ENCODE measurements around the gene ACTN1.

Gene ACTN1

GRCh38 chr14:68969278-68970033 is 9.6 kb downstream of the ACTN1 start:
- no peak for DNase-seq (ENCODE audit: low spot score)

GRCh38 chr14:68968721-68969120 is 10.4 kb downstream of the ACTN1 start:
- DNase-seq (ENCODE audit: low spot score): no peak

GRCh38 chr14:68968051-68968450 is 11.1 kb downstream of the ACTN1 start:
- no peak for DNase-seq (ENCODE audit: low spot score)

GRCh38 chr14:68967459-68967940 is 11.6 kb downstream of the ACTN1 start:
- no peak for DNase-seq (ENCODE audit: low spot score)

DNA sequence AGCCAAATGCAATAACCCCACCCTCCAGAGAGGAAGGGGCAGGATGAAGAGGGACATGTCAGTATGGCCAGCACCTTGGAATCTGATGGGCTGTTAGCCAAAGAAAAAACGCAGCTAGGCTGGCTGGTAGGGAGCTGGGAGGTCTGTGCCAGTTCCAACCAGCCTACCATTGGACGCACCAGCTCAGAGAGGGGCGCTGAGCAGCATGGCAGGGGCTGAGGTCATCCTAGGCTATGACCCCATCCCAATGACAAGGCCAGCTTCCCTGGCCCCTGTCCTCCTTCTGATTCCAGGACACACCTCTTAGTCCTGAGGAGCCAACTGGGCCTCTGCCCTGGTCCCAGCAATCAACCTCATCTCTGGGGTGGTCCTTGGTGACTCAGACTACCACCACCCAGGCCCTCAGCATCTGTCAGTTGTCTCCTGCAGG is 12.2 kb downstream of the ACTN1 start:
- no peak for DNase-seq (ENCODE audit: low spot score)

DNA sequence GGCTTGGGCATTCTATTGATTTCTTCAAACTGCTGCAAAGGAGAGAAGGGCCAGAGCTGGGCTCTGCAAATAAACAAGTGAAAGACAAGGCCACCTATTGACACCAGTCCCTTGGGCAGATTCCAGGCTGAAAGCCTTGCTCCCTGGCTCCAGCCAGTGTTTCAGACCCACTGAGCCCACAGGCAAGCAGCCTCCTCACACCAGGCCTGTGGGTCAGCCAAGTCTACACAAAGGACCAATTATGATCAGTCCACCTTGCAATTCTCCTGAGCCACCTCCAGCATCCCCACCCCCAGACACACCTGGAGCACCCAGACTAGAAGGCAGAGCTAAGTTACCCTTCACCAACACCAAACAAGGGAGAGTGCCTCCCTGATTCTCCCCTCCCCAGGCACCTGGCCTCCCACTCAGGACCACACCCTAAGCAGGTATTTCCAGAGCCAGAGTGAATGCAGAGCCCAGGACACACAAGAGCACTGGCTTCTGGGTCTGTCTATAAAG is 13.8 kb downstream of the ACTN1 start:
- peak; percentile 62 for DNase-seq (ENCODE audit: low spot score)

- no peak for DNase-seq (ENCODE audit: low spot score)
Observed at GRCh38 chr14:68964300-68965093, 14.6 kb downstream of the ACTN1 start.

DNA sequence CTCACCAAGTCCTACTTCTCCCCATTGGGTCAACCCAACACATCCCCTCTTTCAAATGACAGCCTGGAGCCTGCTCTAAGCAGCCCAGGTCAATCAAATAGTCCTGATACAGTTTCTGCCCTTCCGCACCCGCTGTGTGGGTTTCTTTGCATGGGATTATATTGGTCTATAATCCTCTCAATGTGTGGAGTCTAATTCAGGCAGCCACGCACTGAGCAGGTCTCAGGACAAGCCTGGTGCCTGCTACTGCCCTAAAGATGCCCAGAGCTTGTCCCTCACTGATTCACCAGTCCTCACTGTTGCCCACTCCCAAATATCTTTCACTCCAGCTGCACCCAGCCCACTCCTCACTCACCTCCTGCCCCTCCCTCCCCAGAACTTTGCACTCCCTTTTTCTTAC is 16.4 kb downstream of the ACTN1 start:
- DNase-seq (ENCODE audit: low spot score): no peak

DNA sequence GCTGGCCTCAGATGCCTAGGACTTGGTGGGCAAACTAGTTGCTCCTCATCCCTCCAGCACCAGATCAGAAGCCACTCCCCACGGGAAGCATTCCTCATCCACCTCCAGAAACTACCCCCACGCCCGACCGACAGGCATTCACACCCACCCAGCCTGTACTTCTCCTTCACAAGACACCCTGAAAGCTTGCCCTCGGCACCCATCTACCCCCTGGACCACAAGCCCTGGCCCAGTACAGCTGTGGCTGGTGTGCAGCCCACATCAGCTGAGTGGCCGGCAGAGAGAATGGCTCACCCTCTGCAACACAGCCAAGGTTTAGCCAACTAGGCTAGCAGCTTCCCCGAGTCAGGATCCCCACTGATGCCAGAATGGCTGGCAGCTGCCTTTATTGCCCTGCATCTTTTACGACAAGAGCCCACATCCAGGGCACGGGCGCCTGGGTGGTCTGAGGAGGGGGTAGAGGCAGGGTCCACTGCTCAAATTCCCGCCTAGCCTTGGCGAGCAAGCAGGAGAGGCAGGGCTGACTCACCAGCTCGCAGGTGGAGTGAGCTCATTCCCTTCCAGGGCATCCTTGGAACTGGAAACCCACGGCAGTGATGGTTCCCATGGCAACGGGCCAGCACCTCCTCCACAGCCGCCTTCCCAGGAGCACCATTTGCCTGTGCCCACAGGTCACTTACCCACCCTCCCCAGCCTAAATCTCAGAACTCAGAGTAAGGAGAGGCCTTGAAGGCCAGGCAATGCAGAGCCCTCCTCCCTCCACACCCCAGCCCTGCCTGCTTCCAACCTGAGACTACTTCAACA is 17.1 kb downstream of the ACTN1 start:
- DNase-seq (ENCODE audit: low spot score): no peak

GRCh38 chr14:68961361-68961760 is 17.7 kb downstream of the ACTN1 start:
- no peak for DNase-seq (ENCODE audit: low spot score)

GRCh38 chr14:68960123-68960522 is 19.0 kb downstream of the ACTN1 start:
- DNase-seq (ENCODE audit: low spot score): no peak

DNA sequence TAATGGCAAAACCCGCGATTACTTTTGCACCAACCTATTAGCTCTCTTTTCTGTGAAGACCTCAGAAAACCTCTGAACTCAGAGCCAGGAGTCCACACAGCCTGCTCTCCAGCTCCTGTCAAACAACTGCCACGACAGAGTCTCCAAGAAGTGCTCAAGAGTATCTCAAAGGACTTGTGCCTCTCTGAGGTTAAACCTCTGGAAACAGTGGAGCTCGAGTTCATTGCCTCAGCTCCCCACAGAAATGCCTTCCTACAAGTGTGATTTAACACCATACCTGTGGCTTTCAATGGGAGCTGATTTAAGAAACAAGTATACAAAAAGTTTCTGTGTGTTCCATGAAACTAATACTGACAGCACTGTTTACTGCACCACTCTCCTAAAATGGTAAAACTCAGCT is 20.1 kb downstream of the ACTN1 start:
- DNase-seq (ENCODE audit: low spot score): no peak

DNA sequence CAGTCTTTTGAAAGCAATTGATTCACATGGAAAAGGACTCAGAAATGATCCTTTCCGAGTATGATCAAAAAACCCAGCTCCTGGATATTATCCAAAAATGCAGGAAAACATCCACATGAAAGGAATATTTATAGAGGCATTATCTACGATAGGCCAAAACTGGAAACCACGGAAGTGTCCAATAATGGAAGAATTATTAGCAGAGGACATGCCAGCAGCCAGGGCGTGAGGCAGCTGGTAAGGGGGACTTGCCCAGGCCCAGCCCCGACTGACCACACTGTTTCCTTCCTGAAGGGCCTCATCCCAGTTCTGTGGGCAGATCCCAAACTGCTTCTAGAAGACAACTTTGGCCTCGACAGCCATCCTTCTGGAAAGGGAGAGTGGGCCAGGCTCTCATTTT is 20.5 kb downstream of the ACTN1 start:
- peak; percentile 54 for DNase-seq (ENCODE audit: low spot score)

DNA sequence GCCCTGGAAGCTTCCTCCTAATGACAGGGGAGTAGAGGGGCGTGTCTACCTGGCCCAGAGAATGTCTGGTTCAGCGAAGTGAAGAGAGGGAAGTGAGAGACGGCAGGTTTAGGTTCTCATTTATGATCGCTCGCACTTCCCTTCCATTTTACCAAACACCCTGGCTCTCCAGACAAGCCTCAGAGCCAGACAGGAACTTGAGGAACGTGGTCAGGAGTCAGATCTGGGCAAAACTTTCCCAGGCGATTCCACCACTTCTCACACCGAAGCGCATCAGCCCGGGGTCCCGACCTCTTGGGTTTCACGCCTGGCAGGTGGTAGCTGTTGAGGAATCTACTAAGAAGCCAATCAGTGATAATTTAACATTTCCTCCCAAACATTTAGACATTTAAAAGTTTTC is 21.3 kb downstream of the ACTN1 start:
- DNase-seq (ENCODE audit: low spot score): no peak

GRCh38 chr14:68956724-68957123 is 22.4 kb downstream of the ACTN1 start:
- DNase-seq (ENCODE audit: low spot score): no peak

DNA sequence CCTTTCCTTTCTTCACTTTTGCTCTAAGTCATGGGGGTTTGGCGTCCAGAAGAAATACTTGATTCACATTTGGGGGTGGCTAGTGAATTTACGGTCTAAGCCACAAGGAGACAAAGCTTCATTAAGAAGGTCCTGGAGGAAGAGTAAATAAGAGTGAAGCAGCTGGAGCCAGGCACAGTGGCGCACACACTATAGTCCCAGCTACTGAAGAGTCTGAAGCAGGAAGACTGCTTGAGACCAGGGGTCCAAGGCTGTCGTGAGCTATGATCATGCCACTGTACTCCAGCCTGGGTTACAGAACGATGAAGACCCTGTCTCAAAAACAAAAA is 23.3 kb downstream of the ACTN1 start:
- DNase-seq (ENCODE audit: low spot score): no peak

GRCh38 chr14:68955164-68955850 is 23.8 kb downstream of the ACTN1 start:
- peak; percentile 78 for DNase-seq (ENCODE audit: low spot score)

GRCh38 chr14:68953196-68953555 is 25.9 kb downstream of the ACTN1 start:
- no peak for DNase-seq (ENCODE audit: low spot score)

GRCh38 chr14:68952531-68953195 is 26.4 kb downstream of the ACTN1 start:
- no peak for DNase-seq (ENCODE audit: low spot score)

DNA sequence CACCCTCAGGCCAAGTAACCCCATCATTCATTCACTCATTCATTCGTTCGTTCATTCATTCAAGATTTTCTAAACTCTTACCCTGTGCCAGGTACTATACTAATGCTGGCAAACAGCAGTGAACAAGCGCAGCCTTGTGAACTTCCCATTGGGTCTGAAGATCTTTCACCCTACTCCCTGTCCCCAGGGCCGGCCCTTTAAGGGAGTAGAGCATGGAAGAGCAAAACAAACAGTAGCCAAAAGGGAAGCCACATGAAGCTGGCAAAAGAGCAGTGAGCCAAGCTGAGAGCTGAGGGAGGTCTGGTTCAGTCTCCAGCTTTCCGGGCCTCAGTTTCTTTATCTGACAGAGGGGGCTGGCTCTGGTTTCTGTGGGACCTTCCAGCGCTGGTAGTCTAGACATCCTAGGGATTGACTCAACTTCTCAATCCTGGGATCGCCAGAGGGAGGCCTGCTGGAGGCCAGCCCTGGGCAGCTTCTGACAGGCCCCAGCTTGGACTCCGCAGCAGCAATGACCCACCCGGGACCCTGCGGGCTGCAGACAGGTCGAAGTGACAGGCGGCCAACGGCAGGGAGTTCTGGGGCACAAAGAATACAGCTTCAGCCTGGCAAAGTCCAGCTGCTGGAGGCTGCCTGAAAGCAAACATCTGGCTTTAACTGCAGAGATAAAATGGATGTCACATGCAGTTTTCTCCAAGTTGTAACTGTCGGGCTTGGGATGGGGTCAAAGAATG is 27.1 kb downstream of the ACTN1 start:
- no peak for DNase-seq (ENCODE audit: low spot score)
